Fibroblast of lung (primary cell): Measurements from ENCODE around the gene MKI67.

Experiments used
- CTCF ChIP-seq, 2 donors: IDR thresholded peaks in 1 of 2; conservative IDR thresholded peaks in 1 of 2; 1 replicate in 1 of 2; 2 replicates in 1 of 2; pipeline ENCODE4 v1.5.1; 2011 to 2012; ENCODE audit warnings: low read length in 2 of 2, control low read depth in 1 of 2, inconsistent platforms in 1 of 2, low read depth in 1 of 2, mild to moderate bottlenecking in 1 of 2
- EZH2 ChIP-seq: IDR thresholded peaks from 2 replicates; pipeline ENCODE4 v1.5.1; 2012; ENCODE audit warnings: low read length, control low read depth, mild to moderate bottlenecking; ENCODE audit errors: missing control alignments

- TF ChIP-seq CTCF (conservative IDR thresholded peaks at IDR 0.05 in 1 of 2, IDR thresholded peaks at IDR 0.05 in 1 of 2; ENCODE audit: low read depth in 1 of 2, low read length in 2 of 2): no peak
- no peak for TF ChIP-seq EZH2
Observed at GRCh38 chr10:128110339-128110738, 15.9 kb downstream of the MKI67 start.
